OCI-LY3 (cell line): ENCODE data around the gene MTHFS.

Experiments used
- H2AFZ ChIP-seq: fragments of 200-600, 300-600 bp; shearing (Covaris generic); 2 replicates; pipeline ENCODE4 v1.6.0; 2014; ENCODE audit warnings: antibody characterized with exemption, low read depth, low read length
- H3K27ac ChIP-seq: fragments of 200-600, 300-600 bp; sonication (generic); 2 replicates; pipeline ENCODE4 v1.5.1; 2014; ENCODE audit warnings: mild to moderate bottlenecking, low read length, moderate library complexity, mixed read lengths
- H3K27me3 ChIP-seq: fragments of 200-600, 300-600 bp; sonication (generic); 2 replicates; pipeline ENCODE4 v1.6.1; 2014; ENCODE audit warnings: low read depth, low read length, mixed read lengths
- H3K36me3 ChIP-seq: fragments of 200-600, 300-600 bp; sonication (generic); replicated peaks from 2 replicates; pipeline ENCODE3; 2014; ENCODE audit warnings: low read depth, low read length, mixed read lengths
- H3K4me1 ChIP-seq: fragments of 300-600, 200-600 bp; sonication (generic); 2 replicates; pipeline ENCODE4 v1.6.1; 2014; ENCODE audit warnings: low read length, mixed read lengths
- H3K4me2 ChIP-seq: fragments of 200-600, 300-600 bp; sonication (generic); 2 replicates; pipeline ENCODE4 v1.6.1; 2014; ENCODE audit warnings: low read length, mixed read lengths
- H3K4me3 ChIP-seq: fragments of 300-600, 200-600 bp; sonication (generic); 2 replicates; pipeline ENCODE4 v1.5.1; 2014; ENCODE audit warnings: antibody characterized with exemption, mild to moderate bottlenecking, low read length, moderate library complexity
- H3K79me2 ChIP-seq: fragments of 300-600, 200-600 bp; shearing (Covaris generic); 2 replicates; pipeline ENCODE4 v1.6.1; 2014; ENCODE audit warnings: mild to moderate bottlenecking, low read length, mixed read lengths
- H3K9ac ChIP-seq: fragments of 300-600, 200-600 bp; shearing (Covaris generic); 2 replicates; pipeline ENCODE4 v1.6.0; 2014; ENCODE audit warnings: mild to moderate bottlenecking, low read length, moderate library complexity
- H3K9me3 ChIP-seq: fragments of 200-600, 300-600 bp; shearing (Covaris generic); 2 replicates; pipeline ENCODE4 v1.6.1; 2014; ENCODE audit warnings: low read length, mixed read lengths; ENCODE audit not compliant: insufficient read depth
- H4K20me1 ChIP-seq: fragments of 200-600, 300-600 bp; sonication (generic); 2 replicates; pipeline ENCODE4 v1.6.1; 2016; ENCODE audit warnings: low read length, mixed read lengths; ENCODE audit not compliant: insufficient read depth
- CTCF ChIP-seq: fragments of 200-600, 300-600 bp; sonication (generic); IDR thresholded peaks from 2 replicates; pipeline ENCODE4 v1.5.1; 2014; ENCODE audit warnings: antibody characterized with exemption, low read length, low read depth
- EZH2phosphoT487 ChIP-seq: fragments of 200-600 bp; shearing (Covaris generic); IDR thresholded peaks from 2 replicates; pipeline ENCODE4 v1.6.1; 2018; ENCODE audit warnings: antibody characterized with exemption, mixed run types, low read depth

The MTHFS gene

GRCh38 chr15:79881668-79882067 is 15.1 kb downstream of the MTHFS start:
- H3K9me3 ChIP-seq: no peaks in the 10 kb centered on the region
- H3K27ac ChIP-seq: no peak overlapping the region
- no peak overlapping the region for H3K9ac ChIP-seq
- H3K4me1 ChIP-seq: no peaks in the 10 kb centered on the region
- H3K79me2 ChIP-seq: no peaks in the 10 kb centered on the region
- no peaks in the 10 kb centered on the region for H4K20me1 ChIP-seq
- H3K27me3 ChIP-seq: no peaks in the 10 kb centered on the region
- no peak overlapping the region for H2AFZ ChIP-seq
- TF ChIP-seq CTCF (no peak), EZH2phosphoT487 (no peak)
- no peak overlapping the region for H3K4me3 ChIP-seq
- H3K36me3 ChIP-seq: peaks cover 74% of the 10 kb centered on the region
- H3K4me2 ChIP-seq: no peak overlapping the region

- Histone ChIP-seq H3K27ac (no peak overlapping the region), H3K36me3 (peaks cover 74% of the 10 kb centered on the region), H3K9me3 (no peaks in the 10 kb centered on the region), H4K20me1 (no peaks in the 10 kb centered on the region), H3K9ac (no peak overlapping the region), H3K4me1 (no peaks in the 10 kb centered on the region), H3K4me2 (no peak overlapping the region), H3K79me2 (no peaks in the 10 kb centered on the region), H3K27me3 (no peaks in the 10 kb centered on the region), H3K4me3 (no peak overlapping the region), H2AFZ (no peak overlapping the region)
- TF ChIP-seq CTCF (no peak), EZH2phosphoT487 (no peak)
Observed at GRCh38 chr15:79881254-79881653, 15.6 kb downstream of the MTHFS start.

GRCh38 chr15:79878078-79878705 is 18.6 kb downstream of the MTHFS start:
- H3K4me3 ChIP-seq: no peak overlapping the region
- no peaks in the 10 kb centered on the region for H4K20me1 ChIP-seq
- H3K79me2 ChIP-seq: 0 out of 2 replicates have a peak, but pooled peaks cover under 1% of the 10 kb centered on the region
- H2AFZ ChIP-seq: no peak overlapping the region
- no peak overlapping the region for H3K4me2 ChIP-seq
- no peaks in the 10 kb centered on the region for H3K27me3 ChIP-seq
- no peak for TF ChIP-seq CTCF
- no peak for TF ChIP-seq EZH2phosphoT487
- H3K27ac ChIP-seq: no peak overlapping the region
- peaks cover 75% of the 10 kb centered on the region for H3K36me3 ChIP-seq
- H3K9ac ChIP-seq: no peak overlapping the region
- no peaks in the 10 kb centered on the region for H3K4me1 ChIP-seq
- H3K9me3 ChIP-seq: peaks cover 10% of the 10 kb centered on the region; the same call in 1 of the 2 replicates

- H3K27ac ChIP-seq: no peak overlapping the region
- H3K79me2 ChIP-seq: peaks cover 8% of the 10 kb centered on the region; the same call in 1 of the 2 replicates
- H3K9me3 ChIP-seq: peaks cover 10% of the 10 kb centered on the region; the same call in 1 of the 2 replicates
- H3K4me3 ChIP-seq: no peak overlapping the region
- TF ChIP-seq CTCF (no peak), EZH2phosphoT487 (no peak)
- no peak overlapping the region for H3K4me2 ChIP-seq
- no peak overlapping the region for H3K9ac ChIP-seq
- no peak overlapping the region for H2AFZ ChIP-seq
- peaks cover 69% of the 10 kb centered on the region for H3K36me3 ChIP-seq
- no peaks in the 10 kb centered on the region for H3K4me1 ChIP-seq
- H4K20me1 ChIP-seq: no peaks in the 10 kb centered on the region
- no peaks in the 10 kb centered on the region for H3K27me3 ChIP-seq
Observed at GRCh38 chr15:79875213-79875612, 21.6 kb downstream of the MTHFS start.
